Spleen (tissue), 11 donors: ENCODE results near the gene HCRTR2. TPM values are rescaled to one million over a fixed set of nuclear protein-coding genes. Genes with fewer than 3 reads are reported as not detected.
"Not testable (repeated sequence)": the region's sequence is repeated elsewhere in the genome, so short reads cannot be mapped to it uniquely, and the experiment has no call there.

ENCODE experiments used
- DNase-seq: peaks from one replicate; pipeline ENCODE4 v3.0.0-alpha.2; 2020
- H3K27ac ChIP-seq, 8 donors: fragments of 200-600 bp; sonication (generic) in 7 of 8; 1 replicate in 4 of 8; 2 replicates in 4 of 8; pipeline versions ENCODE4 v1.5.0 to v1.8.0; 2016 to 2021; ENCODE audit warnings: inconsistent platforms in 4 of 8, mild to moderate bottlenecking in 4 of 8, moderate library complexity in 1 of 8
- H3K27me3 ChIP-seq, 7 donors: fragments of 200-600 bp; sonication (generic) in 6 of 7; replicated peaks in 1 of 7; 1 replicate in 4 of 7; 2 replicates in 3 of 7; pipeline versions ENCODE4 v1.5.0 to v1.8.0; 2016 to 2021; ENCODE audit warnings: inconsistent platforms in 3 of 7, mild to moderate bottlenecking in 1 of 7
- H3K36me3 ChIP-seq, 6 donors: fragments of 200-600 bp; sonication (generic) in 5 of 6; 1 replicate in 4 of 6; 2 replicates in 2 of 6; pipeline versions ENCODE4 v1.5.0 to v1.8.0; 2016 to 2021; ENCODE audit warnings: inconsistent platforms in 2 of 6
- H3K4me1 ChIP-seq, 6 donors: fragments of 200-600 bp; sonication (generic) in 5 of 6; 1 replicate in 3 of 6; 2 replicates in 3 of 6; pipeline versions ENCODE4 v1.5.0 to v1.8.0; 2016 to 2021; ENCODE audit warnings: inconsistent platforms in 3 of 6
- H3K4me3 ChIP-seq, 8 donors: fragments of 200-600 bp; sonication (generic) in 7 of 8; 1 replicate in 4 of 8; 2 replicates in 4 of 8; pipeline versions ENCODE4 v1.5.0 to v1.8.0; 2016 to 2021; ENCODE audit warnings: inconsistent platforms in 4 of 8, mild to moderate bottlenecking in 4 of 8, moderate library complexity in 2 of 8
- H3K9me3 ChIP-seq, 8 donors: fragments of 200-600 bp; sonication (generic) in 7 of 8; 1 replicate in 4 of 8; 2 replicates in 4 of 8; pipeline versions ENCODE4 v1.5.0 to v1.8.0; 2016 to 2021; ENCODE audit warnings: inconsistent platforms in 4 of 8
- POLR2A ChIP-seq, 3 donors: fragments of 450-650 bp; IDR thresholded peaks; one replicate each; pipeline ENCODE4 v1.5.1; 2017; ENCODE audit warnings: antibody characterized with exemption in 3 of 3, mild to moderate bottlenecking in 1 of 3
- POLR2AphosphoS5 ChIP-seq, 3 donors: sonication (generic); formaldehyde crosslinking; IDR thresholded peaks; one replicate each; pipeline ENCODE4 v1.5.1; 2017; ENCODE audit warnings: antibody characterized with exemption in 3 of 3
- WGBS, 5 donors: extraction: QIAGEN DNeasy Blood & Tissue Kit in 3 of 5; methylation state at CpG; one replicate each; pipeline versions ENCODE4 v1.1.5 to v1.1.7; 2013 to 2018; 5-methylcytosine and 5-hydroxymethylcytosine counted together
- intact Hi-C: fragments of 100-400 bp; cut with DNase I; formaldehyde crosslinking; loops from one replicate; pipeline ENCODE4 v1.15.0; 2023; ENCODE audit warnings: low total_unique reads
- polyA plus RNA-seq, 3 donors: library from polyadenylated mRNA; stranded (reverse); fragments of 200-250 nt; gene quantifications; one replicate each; pipeline ENCODE4 v1.2.1, GENCODE V29; 2013
- total RNA-seq, 7 donors: library from RNA; depleted of rRNA in 3 of 7; stranded (reverse); fragments of >200 nt in 3 of 7; fragmentation: NEBNext Ultra II Directional in 4 of 7; extraction: Animal tissue kit (Norgen Biotek cat#: 25700) in 4 of 7; gene quantifications; one replicate each; pipeline versions ENCODE4 v1.1.0 to v1.2.1, GENCODE V29; 2016 to 2021
- TF ChIP-seq, protein P1 (sequence below), 11 experiments: fragments of 200-600 bp in 7 of 11; fragments of 450-650 bp in 4 of 11; sonication (generic) in 4 of 11; IDR thresholded peaks in 8 of 11; conservative IDR thresholded peaks in 3 of 11; 1 replicate in 7 of 11; 2 replicates in 4 of 11; pipeline versions ENCODE4 v1.4.0 to v1.8.0; 2016 to 2021; ENCODE audit warnings: antibody characterized with exemption in 11 of 11, inconsistent platforms in 4 of 11, mild to moderate bottlenecking in 1 of 11
- donor health status: healthy with polysubstance abuse.
- donor health status: DM: no; HTN: no; CAD: no; lungs with moderate emphysema.
- donor health status: DM: no; HTN: no; CAD: no.
- donor health status: Bipolar disorder and iron deficiency.
- donor health status: healthy.
- donor health status: DM: no; HTN: no; CAD: no.
- donor health status: DM: yes; HTN: yes; CAD: no.

The HCRTR2 gene
- total and polyA plus RNA-seq, 10 donors = not detected

DNA sequence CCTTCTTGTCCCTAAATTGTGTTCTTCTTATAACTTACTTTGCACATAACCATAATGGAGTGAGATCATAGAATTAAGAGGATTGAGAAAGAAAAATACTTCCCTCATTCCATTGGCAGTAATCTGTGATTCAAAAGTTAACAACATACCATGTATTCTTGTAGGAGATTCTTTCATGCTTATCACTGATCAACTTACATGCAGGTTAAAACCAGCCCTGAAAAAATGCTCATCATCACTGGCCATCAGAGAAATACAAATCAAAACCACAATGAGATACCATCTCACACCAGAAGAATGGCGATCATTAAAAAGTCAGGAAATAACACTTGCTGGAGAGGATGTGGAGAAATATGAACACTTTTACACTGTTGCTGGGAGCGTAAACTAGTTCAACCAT lies 116.4 kb downstream of the HCRTR2 start:
- no peak for DNase-seq
- Histone ChIP-seq H3K27ac (no peak overlapping the region), H3K4me3 (no peak overlapping the region), H3K9me3 (peaks cover 0 to 18% (median 0%) of the 10 kb centered on the region in 8 donors), H3K27me3 (no peaks in the 10 kb centered on the region), H3K36me3 (no peaks in the 10 kb centered on the region), H3K4me1 (no peaks in the 10 kb centered on the region)
- TF ChIP-seq, protein P1, sequence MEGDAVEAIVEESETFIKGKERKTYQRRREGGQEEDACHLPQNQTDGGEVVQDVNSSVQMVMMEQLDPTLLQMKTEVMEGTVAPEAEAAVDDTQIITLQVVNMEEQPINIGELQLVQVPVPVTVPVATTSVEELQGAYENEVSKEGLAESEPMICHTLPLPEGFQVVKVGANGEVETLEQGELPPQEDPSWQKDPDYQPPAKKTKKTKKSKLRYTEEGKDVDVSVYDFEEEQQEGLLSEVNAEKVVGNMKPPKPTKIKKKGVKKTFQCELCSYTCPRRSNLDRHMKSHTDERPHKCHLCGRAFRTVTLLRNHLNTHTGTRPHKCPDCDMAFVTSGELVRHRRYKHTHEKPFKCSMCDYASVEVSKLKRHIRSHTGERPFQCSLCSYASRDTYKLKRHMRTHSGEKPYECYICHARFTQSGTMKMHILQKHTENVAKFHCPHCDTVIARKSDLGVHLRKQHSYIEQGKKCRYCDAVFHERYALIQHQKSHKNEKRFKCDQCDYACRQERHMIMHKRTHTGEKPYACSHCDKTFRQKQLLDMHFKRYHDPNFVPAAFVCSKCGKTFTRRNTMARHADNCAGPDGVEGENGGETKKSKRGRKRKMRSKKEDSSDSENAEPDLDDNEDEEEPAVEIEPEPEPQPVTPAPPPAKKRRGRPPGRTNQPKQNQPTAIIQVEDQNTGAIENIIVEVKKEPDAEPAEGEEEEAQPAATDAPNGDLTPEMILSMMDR (IDR thresholded peaks at IDR 0.05 in 8 of 11, conservative IDR thresholded peaks at IDR 0.05 in 3 of 11) = no peak
- TF ChIP-seq POLR2AphosphoS5 (IDR thresholded peaks at IDR 0.05) (no peak), POLR2A (IDR thresholded peaks at IDR 0.05) (no peak)
- intact Hi-C loops = no loop called here
- WGBS, 5 donors = 39 to 64% (median 52%) methylated on average over 2 of the region's 2 CpGs

DNA sequence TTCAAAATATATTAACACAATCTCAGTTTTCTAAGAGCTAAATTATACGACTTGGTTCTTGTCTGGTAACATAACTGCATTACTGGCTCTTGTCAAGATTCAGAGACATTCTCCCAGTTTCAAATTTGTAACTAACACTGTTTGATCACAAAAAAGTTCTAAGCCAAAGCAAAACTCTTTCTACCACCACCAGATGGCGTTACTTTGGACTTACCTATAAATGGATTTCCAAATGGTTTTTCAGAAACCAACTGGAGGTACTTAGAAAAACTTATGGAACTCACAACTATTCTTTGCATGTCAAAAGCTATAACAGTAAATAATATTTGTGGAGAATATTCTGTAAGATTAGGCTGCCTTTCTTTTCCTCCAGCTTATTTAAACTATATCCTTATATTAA lies 118.8 kb downstream of the HCRTR2 start:
- intact Hi-C loops = no loop called here
- Histone ChIP-seq H3K36me3 (no peaks in the 10 kb centered on the region), H3K4me1 (no peaks in the 10 kb centered on the region), H3K27ac (no peak overlapping the region), H3K4me3 (no peak overlapping the region), H3K27me3 (no peaks in the 10 kb centered on the region), H3K9me3 (peaks cover 0 to 31% (median 10%) of the 10 kb centered on the region in 8 donors)
- TF ChIP-seq, protein P1 (IDR thresholded peaks at IDR 0.05 in 8 of 11, conservative IDR thresholded peaks at IDR 0.05 in 3 of 11) = no peak
- TF ChIP-seq POLR2AphosphoS5 (IDR thresholded peaks at IDR 0.05) (no peak), POLR2A (IDR thresholded peaks at IDR 0.05) (no peak)
- WGBS, 5 donors = 38 to 56% (median 48%) methylated on average over 2 of the region's 2 CpGs
- DNase-seq = no peak

DNA sequence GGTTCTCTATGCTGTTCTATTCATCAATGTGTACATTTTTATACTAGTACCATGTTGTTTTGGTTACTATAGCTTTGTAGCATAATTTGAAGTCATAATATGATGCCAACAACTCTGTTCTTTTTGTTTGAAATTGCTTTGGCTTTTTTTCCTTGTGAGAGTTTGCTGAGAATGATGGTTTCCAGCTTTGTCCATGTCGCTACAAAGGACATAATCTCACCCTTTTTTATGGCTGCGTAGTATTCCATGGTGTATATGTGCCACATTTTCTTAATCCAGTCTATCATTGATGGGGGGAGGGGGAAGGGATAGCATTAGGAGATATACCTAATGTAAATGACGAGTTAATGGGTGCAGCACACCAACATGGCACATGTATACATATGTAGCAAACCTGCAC lies 122.9 kb downstream of the HCRTR2 start:
- H3K36me3 ChIP-seq, intact Hi-C loops, H3K27me3 ChIP-seq, DNase-seq, H3K27ac ChIP-seq, H3K4me1 ChIP-seq, H3K4me3 ChIP-seq: not testable (repeated sequence)
- peaks cover 0 to 28% (median 10%) of the 10 kb centered on the region in 8 donors for H3K9me3 ChIP-seq
- 77 to 90% (median 83%) methylated on average over 3 of the region's 3 CpGs for WGBS, 5 donors

DNA sequence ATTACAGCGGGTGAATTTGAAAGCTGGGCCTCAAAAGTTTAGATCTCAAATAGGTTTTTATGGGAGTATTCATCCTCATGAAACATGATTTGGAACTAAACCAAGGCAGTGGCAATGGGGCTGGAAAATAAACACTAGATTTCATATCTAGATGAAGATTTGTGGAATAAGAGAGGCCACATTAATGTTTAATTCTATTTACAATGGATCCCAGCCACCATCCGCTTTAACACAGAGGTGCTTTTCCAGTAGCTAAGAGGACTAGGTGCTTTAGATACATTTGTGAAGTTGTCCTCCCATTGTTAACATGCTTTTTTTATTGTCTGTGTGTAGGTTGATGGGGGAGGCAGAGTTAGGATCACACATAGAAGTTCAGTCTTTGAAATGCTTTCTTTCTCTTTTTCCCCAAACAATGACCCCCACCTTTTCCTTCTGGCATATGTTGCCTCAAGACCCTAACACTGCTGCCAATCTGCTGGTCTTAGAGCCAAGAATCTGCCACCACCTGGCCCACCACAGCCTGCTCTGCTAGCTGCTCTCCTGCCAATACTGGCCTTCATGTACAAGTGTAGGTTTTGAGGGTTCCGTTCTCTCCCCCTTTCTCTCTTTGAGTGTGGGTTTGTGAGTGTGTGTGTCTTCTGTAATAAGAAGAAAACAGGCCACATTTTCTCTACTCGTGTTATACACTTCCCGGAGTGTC lies 125.1 kb downstream of the HCRTR2 start:
- Histone ChIP-seq H3K27ac (no peak overlapping the region), H3K9me3 (peaks cover 0 to 17% (median 10%) of the 10 kb centered on the region in 8 donors), H3K36me3 (no peaks in the 10 kb centered on the region), H3K4me3 (no peak overlapping the region), H3K4me1 (no peaks in the 10 kb centered on the region), H3K27me3 (no peaks in the 10 kb centered on the region)
- DNase-seq = no peak
- intact Hi-C loops = no loop called here
- 80 to 95% (median 83%) methylated on average over 5 of the region's 5 CpGs for WGBS, 5 donors
- TF ChIP-seq, protein P1 (IDR thresholded peaks at IDR 0.05 in 8 of 11, conservative IDR thresholded peaks at IDR 0.05 in 3 of 11) = no peak
- TF ChIP-seq POLR2A (IDR thresholded peaks at IDR 0.05) = no peak
- TF ChIP-seq POLR2AphosphoS5 (IDR thresholded peaks at IDR 0.05) = no peak
